Activated naive CD8-positive, alpha-beta T cell treated with anti-CD3 and anti-CD28 coated beads for 36 hours (primary cell): ENCODE results near the gene OSER1. TPM values are rescaled to one million over a fixed set of nuclear protein-coding genes. Genes with fewer than 3 reads are reported as not detected.
A peak's percentile ranks its signal among the peaks of the same experiment; 100 is the strongest.
"Not testable (repeated sequence)": the region's sequence is repeated elsewhere in the genome, so short reads cannot be mapped to it uniquely, and the experiment has no call there.

Experiments
- DNase-seq: peaks from one replicate; pipeline ENCODE4 v3.0.0; 2021
- H3K27ac Mint-ChIP-seq: one replicate; pipeline ENCODE4 v1.8.0; 2022; ENCODE audit warnings: mild to moderate bottlenecking, moderate library complexity, mixed read lengths
- H3K27me3 Mint-ChIP-seq: one replicate; pipeline ENCODE4 v1.8.0; 2022; ENCODE audit warnings: mild to moderate bottlenecking, mixed read lengths
- H3K36me3 Mint-ChIP-seq: one replicate; pipeline ENCODE4 v1.8.0; 2021; ENCODE audit warnings: mild to moderate bottlenecking, mixed read lengths
- H3K4me1 Mint-ChIP-seq: one replicate; pipeline ENCODE4 v1.8.0; 2021; ENCODE audit warnings: mixed read lengths
- H3K4me3 Mint-ChIP-seq: one replicate; pipeline ENCODE4 v1.8.0; 2022; ENCODE audit warnings: mild to moderate bottlenecking, moderate library complexity, mixed read lengths
- H3K9me3 Mint-ChIP-seq: one replicate; pipeline ENCODE4 v1.8.0; 2022; ENCODE audit warnings: mixed read lengths
- total RNA-seq, 2 experiments: library from RNA; stranded (reverse); gene quantifications; one replicate each; pipeline ENCODE4 v1.2.3, GENCODE V29; 2021

OSER1 gene
- total RNA-seq, 2 experiments from 2014 or later: 25.5 to 26.4 TPM

GRCh38 chr20:44234566-44235317 lies 24.2 kb upstream of the OSER1 start:
- peak overlapping the region; percentile 11 for H3K4me3 Mint-ChIP-seq
- H3K4me1 Mint-ChIP-seq: peaks cover 8% of the 10 kb centered on the region
- H3K9me3 Mint-ChIP-seq: no peaks in the 10 kb centered on the region
- H3K27ac Mint-ChIP-seq: no peak overlapping the region
- no peaks in the 10 kb centered on the region for H3K27me3 Mint-ChIP-seq
- DNase-seq: no peak
- H3K36me3 Mint-ChIP-seq: no peaks in the 10 kb centered on the region

GRCh38 chr20:44233436-44234016 lies 23.0 kb upstream of the OSER1 start:
- no peaks in the 10 kb centered on the region for H3K27me3 Mint-ChIP-seq
- H3K27ac Mint-ChIP-seq: no peak overlapping the region
- H3K4me3 Mint-ChIP-seq: no peak overlapping the region
- H3K9me3 Mint-ChIP-seq: no peaks in the 10 kb centered on the region
- H3K36me3 Mint-ChIP-seq: no peaks in the 10 kb centered on the region
- H3K4me1 Mint-ChIP-seq: peaks cover 8% of the 10 kb centered on the region
- DNase-seq: no peak

GRCh38 chr20:44232469-44232856 lies 21.9 kb upstream of the OSER1 start:
- not testable (repeated sequence) for H3K4me3 Mint-ChIP-seq, H3K4me1 Mint-ChIP-seq, H3K27ac Mint-ChIP-seq, H3K36me3 Mint-ChIP-seq, H3K27me3 Mint-ChIP-seq, DNase-seq, H3K9me3 Mint-ChIP-seq

GRCh38 chr20:44231713-44232468 lies 21.3 kb upstream of the OSER1 start:
- peaks cover 8% of the 10 kb centered on the region for H3K4me1 Mint-ChIP-seq
- H3K36me3 Mint-ChIP-seq: no peaks in the 10 kb centered on the region
- H3K27ac Mint-ChIP-seq: no peak overlapping the region
- no peaks in the 10 kb centered on the region for H3K27me3 Mint-ChIP-seq
- no peaks in the 10 kb centered on the region for H3K9me3 Mint-ChIP-seq
- DNase-seq: no peak
- H3K4me3 Mint-ChIP-seq: no peak overlapping the region

GRCh38 chr20:44231193-44231592 lies 20.6 kb upstream of the OSER1 start:
- no peak overlapping the region for H3K4me3 Mint-ChIP-seq
- no peak for DNase-seq

GRCh38 chr20:44228465-44229258 lies 18.1 kb upstream of the OSER1 start:
- DNase-seq: no peak
- H3K27ac Mint-ChIP-seq: no peak overlapping the region
- no peak overlapping the region for H3K4me3 Mint-ChIP-seq
- peaks cover 8% of the 10 kb centered on the region for H3K4me1 Mint-ChIP-seq
- H3K9me3 Mint-ChIP-seq: no peaks in the 10 kb centered on the region
- no peaks in the 10 kb centered on the region for H3K36me3 Mint-ChIP-seq
- H3K27me3 Mint-ChIP-seq: no peaks in the 10 kb centered on the region

More at GRCh38 chr20:44231193-44231592, 20.6 kb upstream of the OSER1 start:
- no peaks in the 10 kb centered on the region for H3K9me3 Mint-ChIP-seq
- H3K27ac Mint-ChIP-seq: no peak overlapping the region
- peaks cover 8% of the 10 kb centered on the region for H3K4me1 Mint-ChIP-seq
- H3K36me3 Mint-ChIP-seq: no peaks in the 10 kb centered on the region
- no peaks in the 10 kb centered on the region for H3K27me3 Mint-ChIP-seq

GRCh38 chr20:44224637-44225036 lies 14.1 kb upstream of the OSER1 start:
- Mint-ChIP-seq H3K27me3 (no peaks in the 10 kb centered on the region), H3K9me3 (no peaks in the 10 kb centered on the region), H3K4me1 (peaks cover 10% of the 10 kb centered on the region), H3K4me3 (no peak overlapping the region), H3K27ac (no peak overlapping the region), H3K36me3 (no peaks in the 10 kb centered on the region)
- no peak for DNase-seq

- H3K4me3 Mint-ChIP-seq: no peak overlapping the region
- H3K36me3 Mint-ChIP-seq: no peaks in the 10 kb centered on the region
- no peak for DNase-seq
- H3K4me1 Mint-ChIP-seq: peaks cover 19% of the 10 kb centered on the region
- no peaks in the 10 kb centered on the region for H3K9me3 Mint-ChIP-seq
- H3K27me3 Mint-ChIP-seq: no peaks in the 10 kb centered on the region
- no peak overlapping the region for H3K27ac Mint-ChIP-seq
These were observed 13.2 kb upstream of the OSER1 start for GRCh38 chr20:44223721-44224120.

- Mint-ChIP-seq H3K4me1 (peaks cover 28% of the 10 kb centered on the region), H3K4me3 (no peak overlapping the region), H3K27me3 (no peaks in the 10 kb centered on the region), H3K36me3 (no peaks in the 10 kb centered on the region), H3K9me3 (no peaks in the 10 kb centered on the region), H3K27ac (no peak overlapping the region)
- DNase-seq: no peak
These were observed 12.2 kb upstream of the OSER1 start for GRCh38 chr20:44222633-44223368.

GRCh38 chr20:44222027-44222426 lies 11.5 kb upstream of the OSER1 start:
- no peaks in the 10 kb centered on the region for H3K9me3 Mint-ChIP-seq
- H3K27me3 Mint-ChIP-seq: no peaks in the 10 kb centered on the region
- H3K36me3 Mint-ChIP-seq: no peaks in the 10 kb centered on the region
- H3K4me3 Mint-ChIP-seq: no peak overlapping the region
- no peak for DNase-seq
- H3K27ac Mint-ChIP-seq: no peak overlapping the region
- H3K4me1 Mint-ChIP-seq: peaks cover 35% of the 10 kb centered on the region

- H3K9me3 Mint-ChIP-seq: no peaks in the 10 kb centered on the region
- peaks cover 36% of the 10 kb centered on the region for H3K4me1 Mint-ChIP-seq
- DNase-seq: no peak
- H3K36me3 Mint-ChIP-seq: no peaks in the 10 kb centered on the region
- no peak overlapping the region for H3K4me3 Mint-ChIP-seq
- no peaks in the 10 kb centered on the region for H3K27me3 Mint-ChIP-seq
- H3K27ac Mint-ChIP-seq: peak overlapping the region; percentile 9
These were observed 10.9 kb upstream of the OSER1 start for GRCh38 chr20:44221368-44221954.

- Mint-ChIP-seq H3K27me3 (no peaks in the 10 kb centered on the region), H3K4me3 (peak overlapping the region; percentile 23), H3K9me3 (no peaks in the 10 kb centered on the region), H3K4me1 (peaks cover 41% of the 10 kb centered on the region), H3K36me3 (no peaks in the 10 kb centered on the region), H3K27ac (peak overlapping the region; percentile 34)
- no peak for DNase-seq
These were observed 9.2 kb upstream of the OSER1 start for GRCh38 chr20:44219791-44220190.

- no peak for DNase-seq
- Mint-ChIP-seq H3K9me3 (no peaks in the 10 kb centered on the region), H3K4me3 (peak overlapping the region; percentile 23), H3K27ac (peak overlapping the region; percentile 34), H3K36me3 (no peaks in the 10 kb centered on the region), H3K4me1 (peaks cover 41% of the 10 kb centered on the region), H3K27me3 (no peaks in the 10 kb centered on the region)
These were observed 8.7 kb upstream of the OSER1 start for GRCh38 chr20:44219170-44219730.

- no peaks in the 10 kb centered on the region for H3K27me3 Mint-ChIP-seq
- peak overlapping the region; percentile 37 for H3K4me3 Mint-ChIP-seq
- peaks cover 41% of the 10 kb centered on the region for H3K4me1 Mint-ChIP-seq
- no peaks in the 10 kb centered on the region for H3K36me3 Mint-ChIP-seq
- no peaks in the 10 kb centered on the region for H3K9me3 Mint-ChIP-seq
- H3K27ac Mint-ChIP-seq: no peak overlapping the region
- DNase-seq: peak; percentile 17
These were observed 7.9 kb upstream of the OSER1 start for GRCh38 chr20:44218446-44218845.
